Mesenteric fat pad (tissue), 1 donor: Measurements from ENCODE around the gene GCLC. TPM values are rescaled to one million over a fixed set of nuclear protein-coding genes. Genes with fewer than 3 reads are reported as not detected.

ENCODE experiments used
- DNase-seq: peaks from one replicate; pipeline ENCODE4 v3.0.0-alpha.2; 2020; ENCODE audit warnings: low spot score
- total RNA-seq: library from RNA; stranded (reverse); fragmentation: NEBNext Ultra II Directional; extraction: Animal tissue kit (Norgen Biotek cat#: 25700); gene quantifications from one replicate; pipeline ENCODE4 v1.2.1, GENCODE V29; 2021
- donor health status: DM: yes; HTN: yes; CAD: no.

Gene GCLC
- total RNA-seq, 1 donor from 2014 or later = 59.6 TPM

- no peak for DNase-seq
Measured at GRCh38 chr6:53527249-53527765, 17.6 kb downstream of the GCLC start.

DNA sequence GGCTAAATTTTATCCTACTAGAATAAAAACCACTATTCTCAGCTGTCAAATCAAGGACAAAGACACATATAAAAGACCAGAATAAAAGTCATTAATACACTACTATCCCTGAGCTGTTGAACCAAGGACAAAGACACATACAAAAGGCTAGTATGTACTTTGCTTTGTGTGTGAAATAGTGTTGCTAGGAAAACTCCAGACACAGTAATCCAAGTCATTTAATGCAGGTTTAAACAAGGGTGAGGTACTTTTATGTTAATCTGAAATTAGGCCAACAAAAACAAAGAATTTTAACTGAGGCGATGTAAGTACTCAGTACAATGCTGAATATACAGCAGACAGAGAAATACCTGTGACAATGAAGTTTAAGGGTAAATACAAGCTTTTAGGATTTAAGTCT is 18.9 kb downstream of the GCLC start:
- no peak for DNase-seq

- no peak for DNase-seq
Measured at GRCh38 chr6:53524455-53524815, 20.5 kb downstream of the GCLC start.

DNA sequence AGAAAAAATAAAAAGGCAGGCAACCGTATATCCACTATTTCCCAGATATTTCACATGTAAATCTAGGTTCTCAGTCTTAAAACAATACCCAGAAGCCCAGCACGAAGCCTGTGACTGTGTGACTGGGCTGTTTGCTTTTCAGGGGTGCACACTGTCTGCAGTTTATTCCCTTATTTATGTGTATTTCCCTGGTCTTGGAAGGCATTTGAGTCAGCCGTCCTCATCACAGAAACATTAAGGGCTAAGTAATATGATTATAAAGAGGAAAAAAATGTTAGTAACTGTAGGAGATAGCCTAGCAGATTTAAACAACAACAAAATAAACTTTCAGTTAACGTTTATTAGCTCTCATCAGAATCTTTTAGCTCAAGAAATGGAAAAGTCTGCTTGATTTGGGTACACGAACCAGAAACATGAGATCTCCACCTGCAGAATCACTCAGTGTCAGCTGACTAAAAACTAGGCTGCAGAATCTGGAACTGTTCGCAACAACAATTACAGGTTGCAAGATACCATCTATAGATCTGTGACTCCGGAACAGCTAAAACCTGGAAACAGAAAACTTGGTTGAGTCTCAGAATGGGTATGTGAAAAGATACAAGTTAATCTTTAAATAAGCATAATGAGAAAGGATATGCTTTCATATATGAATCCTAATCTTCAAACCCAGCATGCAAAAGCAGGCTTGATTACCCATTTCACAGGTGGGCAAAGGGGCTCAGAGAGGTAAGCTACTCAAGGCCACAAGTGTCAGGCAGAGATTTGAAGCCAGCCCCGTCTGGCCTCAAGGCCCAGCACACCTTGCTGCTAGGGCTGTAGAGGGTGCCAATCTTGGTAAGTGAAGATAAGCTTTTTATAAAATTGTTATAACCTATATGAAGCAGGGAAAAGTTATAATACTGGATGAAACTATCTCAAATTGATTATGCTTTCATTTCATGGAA is 21.1 kb downstream of the GCLC start:
- DNase-seq = no peak

DNA sequence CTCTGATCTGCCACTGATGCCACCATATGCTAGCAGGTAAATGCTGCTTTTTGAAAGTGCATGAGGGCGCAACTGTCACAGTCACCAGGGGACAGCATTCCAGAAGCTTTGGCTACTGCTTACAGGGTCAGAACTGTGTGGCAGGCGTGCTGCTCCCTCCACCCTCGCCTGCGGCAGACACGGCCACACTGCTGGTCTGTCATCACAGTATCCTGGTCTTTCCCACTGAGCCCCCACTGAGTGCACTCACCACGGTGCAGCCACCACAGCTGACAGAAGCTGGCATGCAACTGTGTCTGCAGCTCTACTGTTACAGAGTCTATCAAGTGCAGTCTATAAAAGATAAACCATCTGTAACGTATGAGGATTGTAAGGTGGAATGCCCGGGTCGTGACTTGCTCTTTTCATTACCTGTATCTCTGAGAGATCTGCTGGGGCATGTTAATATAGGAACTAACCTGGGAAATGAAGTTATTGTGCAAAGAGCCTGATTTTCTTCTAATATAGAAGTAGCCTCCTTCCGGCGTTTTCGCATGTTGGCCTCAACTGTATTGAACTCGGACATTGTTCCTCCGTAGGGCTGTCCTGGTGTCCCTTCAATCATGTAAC is 24.5 kb downstream of the GCLC start:
- DNase-seq = no peak

GRCh38 chr6:53518862-53519261 is 26.0 kb downstream of the GCLC start:
- DNase-seq = no peak

GRCh38 chr6:53517021-53517420 is 27.9 kb downstream of the GCLC start:
- no peak for DNase-seq

- DNase-seq = no peak
Measured at GRCh38 chr6:53514677-53515076, 30.2 kb downstream of the GCLC start.

- no peak for DNase-seq
Measured at GRCh38 chr6:53513519-53513966, 31.4 kb downstream of the GCLC start.

GRCh38 chr6:53513056-53513455 is 31.8 kb downstream of the GCLC start:
- no peak for DNase-seq

GRCh38 chr6:53512626-53513025 is 32.3 kb downstream of the GCLC start:
- DNase-seq = no peak

- DNase-seq = no peak
Measured at GRCh38 chr6:53510746-53511145, 34.2 kb downstream of the GCLC start.

GRCh38 chr6:53506872-53507271 is 38.0 kb downstream of the GCLC start:
- DNase-seq = no peak

- DNase-seq = no peak
Measured at GRCh38 chr6:53504512-53504911, 40.4 kb downstream of the GCLC start.

DNA sequence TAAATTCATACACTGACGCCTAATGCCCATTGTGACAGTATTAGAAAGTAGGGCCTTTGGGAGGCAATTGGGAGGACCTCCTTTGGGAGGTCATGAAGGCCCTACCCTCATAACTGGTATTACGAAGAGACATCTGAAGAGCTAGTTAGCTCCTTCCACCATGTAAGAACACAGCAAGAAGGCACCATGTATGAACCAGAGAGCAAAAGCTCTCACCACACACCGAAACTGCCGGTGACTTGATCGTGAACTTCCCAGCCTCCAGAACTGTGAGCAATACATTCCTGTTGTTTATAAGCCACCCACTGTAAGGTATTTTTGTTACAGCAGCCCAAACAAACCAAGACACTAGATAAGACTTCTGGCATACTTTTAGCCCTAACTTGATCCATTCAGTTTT is 41.8 kb downstream of the GCLC start:
- DNase-seq = no peak

DNA sequence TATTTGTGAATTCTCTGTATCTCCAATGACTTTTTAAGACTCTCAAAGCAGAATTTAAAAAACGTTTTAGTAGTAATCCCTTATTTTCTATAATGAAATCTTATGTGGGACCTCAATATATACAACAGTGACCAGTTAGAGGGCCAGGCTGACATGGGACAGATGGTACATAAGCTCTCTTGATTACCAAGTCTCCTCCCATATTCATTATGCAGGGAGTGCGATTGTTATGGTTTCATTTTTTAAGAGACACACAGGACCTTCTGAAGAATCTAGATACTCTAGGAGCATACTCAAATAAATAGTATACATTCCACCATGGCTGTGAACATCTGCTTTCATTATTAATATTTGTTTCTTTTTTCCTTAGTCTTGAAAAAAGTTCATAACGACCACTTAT is 43.5 kb downstream of the GCLC start:
- no peak for DNase-seq

DNA sequence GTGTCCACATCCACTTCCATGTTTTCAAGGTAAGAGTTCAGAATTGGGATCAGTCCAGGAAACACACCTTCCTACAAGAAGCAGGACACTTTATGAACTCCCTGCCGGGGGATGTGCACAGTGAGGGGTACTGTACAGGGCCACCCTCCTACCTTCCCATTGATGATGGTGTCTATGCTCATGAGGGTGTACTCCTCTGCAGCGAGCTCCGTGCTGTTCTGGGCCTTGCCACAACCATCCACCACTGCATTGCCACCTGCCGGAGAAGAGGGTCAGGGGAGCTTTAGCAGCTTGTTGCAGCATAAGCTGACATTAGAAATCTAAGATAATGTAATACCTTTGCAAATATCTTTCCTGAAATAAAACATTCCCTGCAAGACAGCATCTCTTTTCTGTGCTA is 44.8 kb downstream of the GCLC start:
- DNase-seq = no peak

DNA sequence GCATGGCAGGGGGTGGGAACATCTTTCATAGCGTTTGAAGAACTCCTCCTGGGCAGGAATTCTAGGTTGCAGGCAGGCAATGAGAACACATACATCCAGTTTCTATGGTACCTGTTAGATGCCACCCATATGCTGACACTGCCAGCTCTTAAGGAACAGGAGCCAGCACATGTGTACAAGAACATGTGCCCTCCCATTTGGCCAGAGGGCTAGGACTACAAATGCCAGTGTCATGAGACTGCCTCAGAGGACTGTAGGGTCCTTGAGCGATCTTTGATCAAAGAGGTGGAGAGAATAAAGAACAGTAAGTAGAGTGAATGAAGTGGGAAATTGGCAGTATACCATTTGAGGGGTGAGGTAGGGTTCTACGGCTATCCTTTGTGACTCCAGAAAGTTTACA is 45.8 kb downstream of the GCLC start:
- no peak for DNase-seq

DNA sequence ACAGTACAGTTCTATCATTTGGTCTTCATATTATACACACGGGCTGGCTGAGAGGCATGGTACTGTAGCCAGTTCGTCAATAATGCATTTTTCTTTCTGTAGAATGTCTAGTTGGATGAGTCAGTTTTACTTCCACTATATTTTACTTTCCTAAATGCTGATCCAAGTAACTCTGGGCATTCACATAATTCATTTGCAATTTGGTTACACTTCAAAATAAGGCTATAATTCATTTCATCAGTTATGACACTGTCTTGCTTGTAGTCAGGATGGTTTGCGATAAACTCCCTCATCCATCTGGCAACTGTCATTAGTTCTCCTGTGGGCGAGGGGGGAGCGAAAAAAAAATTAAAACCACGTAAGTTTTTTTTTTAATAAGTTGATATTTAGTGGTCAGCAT is 46.3 kb downstream of the GCLC start:
- DNase-seq = no peak

DNA sequence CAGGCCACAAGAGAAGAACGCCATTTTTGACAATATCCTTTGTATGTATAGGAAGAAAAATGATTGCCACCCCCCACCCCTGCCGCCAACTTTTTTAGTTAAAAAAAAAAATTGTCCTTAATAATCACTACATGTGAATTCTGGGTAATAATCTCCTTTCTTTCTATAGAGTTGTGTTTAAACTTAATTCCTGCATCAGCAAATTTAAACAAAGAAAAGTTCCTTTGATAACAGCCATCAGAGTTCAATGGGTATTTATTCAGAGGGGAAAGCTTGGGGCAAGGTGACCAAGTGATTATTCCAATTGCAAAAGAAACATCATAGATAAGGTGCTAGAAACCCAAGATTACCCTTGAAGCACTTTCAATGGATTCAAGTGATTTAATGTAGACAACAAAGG is 47.0 kb downstream of the GCLC start:
- DNase-seq = no peak

DNA sequence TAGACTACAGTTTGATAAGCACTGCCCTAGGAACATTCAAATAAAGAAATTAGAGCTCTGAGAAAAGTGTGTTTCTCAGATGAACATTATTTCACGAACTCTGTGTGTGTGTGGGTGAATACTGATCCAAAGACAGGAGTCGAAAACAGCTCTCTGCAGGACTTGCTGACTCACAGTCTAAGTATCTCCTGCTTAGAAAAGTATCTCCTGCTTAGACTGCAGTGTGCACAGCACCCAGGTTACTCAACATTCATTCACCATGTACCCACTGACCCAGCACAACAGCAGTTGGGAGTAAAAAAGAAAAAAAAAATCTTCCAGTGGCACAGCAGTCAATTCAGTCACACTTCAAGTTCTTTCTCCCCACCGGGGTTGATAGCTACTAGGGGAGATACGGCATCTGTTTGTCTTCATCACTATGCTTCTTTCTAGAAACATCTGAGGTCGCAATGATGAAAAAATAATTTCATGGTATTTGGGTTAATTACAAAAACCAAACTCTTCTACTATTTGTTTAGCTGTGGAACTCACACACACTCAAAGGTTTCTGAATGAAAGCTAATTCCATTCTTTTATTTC is 48.0 kb downstream of the GCLC start:
- no peak for DNase-seq
